ENCODE measurements around the gene FLNC. TPM values are rescaled to one million over a fixed set of nuclear protein-coding genes. Genes with fewer than 3 reads are reported as not detected.
A peak's percentile ranks its signal among the peaks of the same experiment; 100 is the strongest.

FLNC gene
- total and polyA plus RNA-seq, 2 of the 13 experiments (the other 11 are each of a cell fraction or from before 2014, with no cell fraction given), result 0.02 TPM; not detected in 1

GRCh38 chr7:128861957-128862570, 31.9 kb downstream of the FLNC start (continued):
- 0 out of 2 replicates have a peak, but pooled peaks have one; percentile 41 for TF ChIP-seq ZC3H13 (CRISPR knock-in tag; IDR thresholded peaks at IDR 0.05)

GRCh38 chr7:128862571-128863432, 32.6 kb downstream of the FLNC start, which contains the start of gene ATP6V1F:
TSS of gene ATP6V1F (plus strand) at chr7:128862856. CDS start at chr7:128862905, 49 bp downstream.
- Histone ChIP-seq H3K4me2 (ENCODE audit: low read depth, low read length) (peak within 1 kb of the TSS; percentile 92), H3K9ac (ENCODE audit: insufficient read depth, low read depth, low read length) (peak within 1 kb of the TSS; percentile 76), H3K36me3 (replicated peaks in 1 of 2; ENCODE audit: control insufficient read depth in 1 of 2, insufficient read depth in 2 of 2, low read length in 2 of 2) (peaks cover 0 to 5% of the 10 kb centered on the region in 2 experiments; a peak in 2 of 5 replicates), H3K4me3 (replicated peaks in 1 of 3; ENCODE audit: insufficient read depth in 1 of 3, low read depth in 2 of 3, low read length in 3 of 3) (peak within 1 kb of the TSS; percentile 72 to 91 (median 81)), H2AFZ (ENCODE audit: low read length) (peak within 1 kb of the TSS; percentile 95), H4K20me1 (ENCODE audit: insufficient read depth, low read length) (no peaks in the 10 kb centered on the region; the same call in 1 of the 2 replicates), H3K27me3 (ENCODE audit: control insufficient read depth in 1 of 2, insufficient read depth in 2 of 2, low read length in 2 of 2) (peaks cover 0 to 10% of the 10 kb centered on the region in 2 experiments; a peak in 4 of 5 replicates), H3K27ac (ENCODE audit: extremely low read length, insufficient read depth, low read length) (peak within 1 kb of the TSS; percentile 39), H3K4me1 (ENCODE audit: insufficient read depth, low read length) (peaks cover 22% of the 10 kb centered on the region), H3K9me3 (ENCODE audit: low read length) (no peaks in the 10 kb centered on the region), H3K79me2 (ENCODE audit: insufficient read depth, low read length) (peaks cover 11% of the 10 kb centered on the region)
- DNase-seq (ENCODE audit: low spot score), result peak; percentile 93
- ATAC-seq, result peak; percentile 89
- WGBS (ENCODE audit: low lambda C conversion rate), result 0% methylated on average over 20 of the region's 65 CpGs
- TSS peak; percentile 72 for BruUV-seq (replicated peaks)
- POLR2A ChIA-PET, result interaction anchor here (0.8 to 2.5 kb wide), 6 partner anchors 10 to 191 kb away, joined by 3 to 12 read pairs (median 4); partner anchors contain the start of gene CALU
- peak; percentile 75 for FAIRE-seq
- intact Hi-C loops (cut with micrococcal nuclease; ENCODE audit: unreplicated experiment), result loop anchor here (1.0 to 10.0 kb wide), 2 partner anchors 17 to 78 kb away; no protein-coding TSS in a partner anchor
- in situ Hi-C loops (cut with HindIII; ENCODE audit: extremely low pct_ligation_motif_present, low pct_unique_long_range_greater_than_20kb), result no loop called here
- CTCF ChIA-PET (ENCODE audit: low intra/inter-chr PET ratio, low total read pairs), result no interaction called here
- TF ChIP-seq THAP11 (CRISPR knock-in tag; IDR thresholded peaks at IDR 0.05), result peak; percentile 98
- no peak; the same call in 1 of the 2 replicates for TF ChIP-seq MXD1 (CRISPR knock-in tag; IDR thresholded peaks at IDR 0.05)
- TF ChIP-seq CCDC6 (CRISPR knock-in tag; IDR thresholded peaks at IDR 0.05), result no peak; the same call in 1 of the 2 replicates
- peak; percentile 62 for TF ChIP-seq BCL3 (CRISPR knock-in tag; IDR thresholded peaks at IDR 0.05)
- TF ChIP-seq GMEB2 (CRISPR knock-in tag; IDR thresholded peaks at IDR 0.05; ENCODE audit: low read depth), result no peak; the same call in none of the 2 replicates
- TF ChIP-seq ZNF816 (CRISPR knock-in tag; IDR thresholded peaks at IDR 0.05; ENCODE audit: borderline replicate concordance), result no peak
- TF ChIP-seq ZNF691 (CRISPR knock-in tag; IDR thresholded peaks at IDR 0.05; ENCODE audit: borderline replicate concordance, low read depth), result no peak
- 0 out of 2 replicates have a peak, but pooled peaks have one; percentile 30 for TF ChIP-seq PAX8 (CRISPR knock-in tag; IDR thresholded peaks at IDR 0.05; ENCODE audit: borderline replicate concordance)
- no peak for TF ChIP-seq RFX3 (CRISPR knock-in tag; IDR thresholded peaks at IDR 0.05)
- TF ChIP-seq ZNF619 (CRISPR knock-in tag; IDR thresholded peaks at IDR 0.05), result no peak
- TF ChIP-seq ZMYM2 (CRISPR knock-in tag; IDR thresholded peaks at IDR 0.05), result no peak; the same call in 1 of the 2 replicates
- no peak; the same call in 1 of the 2 replicates for TF ChIP-seq BORCS8-MEF2B (CRISPR knock-in tag; IDR thresholded peaks at IDR 0.05)
- no peak for TF ChIP-seq ZKSCAN1 (IDR thresholded peaks at IDR 0.05; ENCODE audit: low read length)
- TF ChIP-seq SIX1 (CRISPR knock-in tag; IDR thresholded peaks at IDR 0.05; ENCODE audit: borderline replicate concordance), result no peak
- TF ChIP-seq RBAK (CRISPR knock-in tag; IDR thresholded peaks at IDR 0.05), result no peak
- TF ChIP-seq ZNF446 (CRISPR knock-in tag; IDR thresholded peaks at IDR 0.05), result no peak
